GM21717 (cell line): Measurements from ENCODE around the gene ACD.
A peak's percentile ranks its signal among the peaks of the same experiment; 100 is the strongest.

ENCODE experiments used
- ATAC-seq: cut with Tn5 transposase; IDR thresholded peaks from one replicate; pipeline ENCODE4 v1.9.1; 2021; ENCODE audit warnings: mild to moderate bottlenecking, moderate library complexity; ENCODE audit not compliant: unreplicated experiment

The ACD gene

GRCh38 chr16:67648088-67648763 lies 11.8 kb downstream of the ACD start:
- no peak for ATAC-seq

GRCh38 chr16:67647681-67648080 lies 12.4 kb downstream of the ACD start:
- no peak for ATAC-seq

GRCh38 chr16:67647111-67647651 lies 12.9 kb downstream of the ACD start:
- ATAC-seq, result no peak

- ATAC-seq, result peak; percentile 7
Measured at GRCh38 chr16:67645397-67646121, 14.5 kb downstream of the ACD start.

GRCh38 chr16:67644038-67644437 lies 16.0 kb downstream of the ACD start:
- ATAC-seq, result no peak

- ATAC-seq, result no peak
Measured at GRCh38 chr16:67641779-67642708, 18.0 kb downstream of the ACD start.

- no peak for ATAC-seq
Measured at GRCh38 chr16:67637625-67638024, 22.4 kb downstream of the ACD start.

- ATAC-seq, result no peak
Measured at GRCh38 chr16:67636713-67637112, 23.3 kb downstream of the ACD start.

- no peak for ATAC-seq
Measured at GRCh38 chr16:67632415-67633172, 27.5 kb downstream of the ACD start.

- ATAC-seq, result no peak
Measured at GRCh38 chr16:67628216-67628615, 31.8 kb downstream of the ACD start.

GRCh38 chr16:67613808-67614207 lies 46.3 kb downstream of the ACD start:
- ATAC-seq, result no peak

GRCh38 chr16:67608364-67608763 lies 51.7 kb downstream of the ACD start:
- ATAC-seq, result no peak
